ENCODE data around the gene CXCL3. TPM values are rescaled to one million over a fixed set of nuclear protein-coding genes. Genes with fewer than 3 reads are reported as not detected.

Gene CXCL3
- polyA plus RNA-seq, 2 of the 4 experiments (the other 2 are of a cell fraction): 5.1 to 17.9 TPM

DNA sequence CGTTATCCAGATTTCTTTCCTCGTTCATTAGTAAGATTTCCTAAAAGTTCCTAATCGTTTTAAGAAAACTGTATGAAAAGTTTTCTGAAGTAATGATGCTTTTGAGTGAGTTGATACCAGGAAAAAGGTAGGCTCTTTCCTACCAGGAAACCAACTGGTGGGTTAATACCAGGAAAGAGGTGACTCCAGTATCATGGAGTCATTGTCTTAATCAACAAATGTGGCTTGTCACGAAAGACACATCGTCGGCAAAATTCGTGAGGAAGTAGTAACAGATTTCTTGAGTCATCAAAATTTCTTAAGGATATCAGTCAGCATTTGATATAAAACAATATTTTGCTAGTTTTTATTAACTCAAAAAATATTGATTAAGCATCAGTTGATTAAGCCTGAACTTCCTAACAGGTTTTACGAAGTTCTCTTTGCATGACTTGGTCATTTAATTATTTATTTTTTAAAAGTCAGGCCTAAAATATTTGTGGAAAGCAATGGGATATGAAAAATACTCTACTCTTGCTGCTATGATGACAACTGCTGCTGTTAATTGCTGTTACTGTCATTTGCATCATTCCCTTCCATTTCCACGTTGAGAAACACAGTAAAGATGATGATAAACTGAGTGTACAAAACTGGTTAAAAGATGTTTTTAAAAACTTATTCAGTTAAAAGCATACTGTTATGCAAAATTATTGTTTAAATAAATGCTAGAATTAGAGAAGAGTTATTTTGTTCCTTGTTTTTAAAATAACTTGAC is 47.3 kb downstream of the CXCL3 start:
- Histone ChIP-seq H3K9me3 (no peaks in the 10 kb centered on the region), H3K27ac (no peak overlapping the region), H3K4me1 (peaks cover 9% of the 10 kb centered on the region; the same call in 2 of the 3 replicates), H3K4me3 (no peak overlapping the region), H3K4me2 (no peak overlapping the region)
- DNase-seq (ENCODE audit: low read depth in 1 of 2, low spot score in 1 of 2) (no peak), ATAC-seq (no peak), FAIRE-seq (no peak)
- 88% methylated on average over 9 of the region's 9 CpGs for WGBS (ENCODE audit: missing lambda C conversion rate)
- ChIA-PET POLR2A (no interaction called here), CTCF (interaction anchor here (0.9 kb wide), 1 partner anchor 47 kb away, joined by 3 read pairs; the partner anchor contains the start of gene CXCL3)
- TF ChIP-seq MAFK (IDR thresholded peaks at IDR 0.05; ENCODE audit: partially characterized antibody) (peak; percentile 56), ZNF302 (CRISPR knock-in tag; IDR thresholded peaks at IDR 0.05) (no peak)

DNA sequence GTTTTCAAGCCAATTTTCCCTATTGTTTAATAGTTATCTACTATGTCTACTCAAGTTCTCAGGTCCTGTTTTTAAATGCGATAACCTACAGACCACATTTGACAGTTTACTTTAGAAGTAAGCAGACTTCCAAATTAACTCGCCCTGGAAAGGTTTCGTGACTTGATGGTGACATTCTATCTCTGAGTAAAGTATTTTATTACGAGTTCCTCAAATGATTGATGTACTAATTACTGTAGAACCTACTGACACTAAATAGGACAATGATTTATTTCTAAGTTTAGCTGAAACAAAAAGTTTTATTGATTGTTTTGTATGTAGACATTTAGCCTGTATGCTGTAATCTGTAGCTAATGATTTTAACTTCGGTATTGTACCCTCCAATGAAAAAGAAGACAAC is 48.6 kb downstream of the CXCL3 start:
- TF ChIP-seq HDAC2 (IDR thresholded peaks at IDR 0.05) (no peak), RARB (CRISPR knock-in tag; IDR thresholded peaks at IDR 0.05) (no peak), GATA3 (IDR thresholded peaks at IDR 0.05; ENCODE audit: borderline replicate concordance) (no peak), HOXA7 (CRISPR knock-in tag; IDR thresholded peaks at IDR 0.05) (no peak), EHF (CRISPR knock-in tag; IDR thresholded peaks at IDR 0.05) (no peak), TP53 (CRISPR knock-in tag; IDR thresholded peaks at IDR 0.05) (no peak), FOSB (CRISPR knock-in tag; IDR thresholded peaks at IDR 0.05) (no peak), HEYL (CRISPR knock-in tag; IDR thresholded peaks at IDR 0.05) (no peak), ZNF302 (CRISPR knock-in tag; IDR thresholded peaks at IDR 0.05) (no peak), SREBF2 (IDR thresholded peaks at IDR 0.05) (no peak), ZSCAN20 (CRISPR knock-in tag; IDR thresholded peaks at IDR 0.05) (no peak), CEBPB (IDR thresholded peaks at IDR 0.05) (no peak), FOXS1 (CRISPR knock-in tag; IDR thresholded peaks at IDR 0.05) (no peak), EP300 (IDR thresholded peaks at IDR 0.05) (no peak)
- TF ChIP-seq, protein P1, sequence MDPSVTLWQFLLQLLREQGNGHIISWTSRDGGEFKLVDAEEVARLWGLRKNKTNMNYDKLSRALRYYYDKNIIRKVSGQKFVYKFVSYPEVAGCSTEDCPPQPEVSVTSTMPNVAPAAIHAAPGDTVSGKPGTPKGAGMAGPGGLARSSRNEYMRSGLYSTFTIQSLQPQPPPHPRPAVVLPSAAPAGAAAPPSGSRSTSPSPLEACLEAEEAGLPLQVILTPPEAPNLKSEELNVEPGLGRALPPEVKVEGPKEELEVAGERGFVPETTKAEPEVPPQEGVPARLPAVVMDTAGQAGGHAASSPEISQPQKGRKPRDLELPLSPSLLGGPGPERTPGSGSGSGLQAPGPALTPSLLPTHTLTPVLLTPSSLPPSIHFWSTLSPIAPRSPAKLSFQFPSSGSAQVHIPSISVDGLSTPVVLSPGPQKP (IDR thresholded peaks at IDR 0.05; ENCODE audit: low read depth, low read length): no peak
- FAIRE-seq (no peak), DNase-seq (ENCODE audit: low read depth in 1 of 2, low spot score in 1 of 2) (no peak), ATAC-seq (no peak)
- H3K4me1 ChIP-seq: peaks cover under 1% of the 10 kb centered on the region; the same call in 2 of the 3 replicates
- no peak overlapping the region for H3K27ac ChIP-seq
- ChIA-PET POLR2A (no interaction called here), CTCF (no interaction called here)
- no peak overlapping the region for H3K4me2 ChIP-seq
- 90% methylated on average over 5 of the region's 5 CpGs for WGBS (ENCODE audit: missing lambda C conversion rate)
- no peak overlapping the region for H3K4me3 ChIP-seq
- no peaks in the 10 kb centered on the region for H3K9me3 ChIP-seq

DNA sequence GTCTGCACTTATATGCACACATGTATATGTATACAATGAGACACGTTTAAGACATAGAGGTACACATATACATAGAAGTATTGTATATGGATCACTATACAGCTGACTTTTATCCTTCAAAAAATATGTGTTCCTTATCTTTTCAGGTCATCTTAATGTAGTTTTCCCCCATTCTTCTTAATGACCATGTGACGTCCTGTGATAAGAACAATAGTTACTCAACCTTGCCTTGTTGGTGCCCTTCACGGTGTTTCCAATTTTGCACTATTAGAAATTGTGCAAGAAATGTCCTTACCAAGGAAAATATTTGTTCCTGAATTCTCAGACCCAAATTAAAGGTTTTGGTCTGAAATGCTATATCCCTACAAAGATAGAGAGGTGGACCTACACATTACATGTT is 49.5 kb downstream of the CXCL3 start:
- TF ChIP-seq FOXS1 (CRISPR knock-in tag; IDR thresholded peaks at IDR 0.05): no peak
- TF ChIP-seq HOXB5 (CRISPR knock-in tag; IDR thresholded peaks at IDR 0.05): no peak
- TF ChIP-seq CEBPB (IDR thresholded peaks at IDR 0.05): no peak
- TF ChIP-seq, protein P2, sequence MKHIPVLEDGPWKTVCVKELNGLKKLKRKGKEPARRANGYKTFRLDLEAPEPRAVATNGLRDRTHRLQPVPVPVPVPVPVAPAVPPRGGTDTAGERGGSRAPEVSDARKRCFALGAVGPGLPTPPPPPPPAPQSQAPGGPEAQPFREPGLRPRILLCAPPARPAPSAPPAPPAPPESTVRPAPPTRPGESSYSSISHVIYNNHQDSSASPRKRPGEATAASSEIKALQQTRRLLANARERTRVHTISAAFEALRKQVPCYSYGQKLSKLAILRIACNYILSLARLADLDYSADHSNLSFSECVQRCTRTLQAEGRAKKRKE (CRISPR knock-in tag; IDR thresholded peaks at IDR 0.05; ENCODE audit: low read depth): no peak
- no peak for TF ChIP-seq KDM1A (IDR thresholded peaks at IDR 0.05; ENCODE audit: low read depth)
- no peak for TF ChIP-seq RAD21 (conservative IDR thresholded peaks at IDR 0.05 in 1 of 2, IDR thresholded peaks at IDR 0.05 in 1 of 2)
- no peak for TF ChIP-seq JUN (IDR thresholded peaks at IDR 0.05)
- no peak for TF ChIP-seq FOSB (CRISPR knock-in tag; IDR thresholded peaks at IDR 0.05)
- no peak for TF ChIP-seq ZSCAN20 (CRISPR knock-in tag; IDR thresholded peaks at IDR 0.05)
- TF ChIP-seq RARB (CRISPR knock-in tag; IDR thresholded peaks at IDR 0.05): no peak
- TF ChIP-seq, protein P3, sequence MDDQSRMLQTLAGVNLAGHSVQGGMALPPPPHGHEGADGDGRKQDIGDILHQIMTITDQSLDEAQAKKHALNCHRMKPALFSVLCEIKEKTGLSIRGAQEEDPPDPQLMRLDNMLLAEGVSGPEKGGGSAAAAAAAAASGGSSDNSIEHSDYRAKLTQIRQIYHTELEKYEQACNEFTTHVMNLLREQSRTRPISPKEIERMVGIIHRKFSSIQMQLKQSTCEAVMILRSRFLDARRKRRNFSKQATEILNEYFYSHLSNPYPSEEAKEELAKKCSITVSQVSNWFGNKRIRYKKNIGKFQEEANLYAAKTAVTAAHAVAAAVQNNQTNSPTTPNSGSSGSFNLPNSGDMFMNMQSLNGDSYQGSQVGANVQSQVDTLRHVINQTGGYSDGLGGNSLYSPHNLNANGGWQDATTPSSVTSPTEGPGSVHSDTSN (IDR thresholded peaks at IDR 0.05): no peak
- TF ChIP-seq HOXA7 (CRISPR knock-in tag; IDR thresholded peaks at IDR 0.05): no peak
- no peak for TF ChIP-seq EP300 (IDR thresholded peaks at IDR 0.05)
- Histone ChIP-seq H3K4me3 (no peak overlapping the region), H3K27ac (no peak overlapping the region), H3K4me1 (no peaks in the 10 kb centered on the region), H3K4me2 (no peak overlapping the region), H3K9me3 (no peaks in the 10 kb centered on the region)
- 73% methylated on average over 3 of the region's 3 CpGs for WGBS (ENCODE audit: missing lambda C conversion rate)
- DNase-seq (ENCODE audit: low read depth in 1 of 2, low spot score in 1 of 2): no peak
- POLR2A ChIA-PET: no interaction called here
- no peak for ATAC-seq
- FAIRE-seq: no peak
- CTCF ChIA-PET: interaction anchor here (1.7 kb wide), 1 partner anchor 50 kb away, joined by 4 read pairs; the partner anchor contains the start of gene CXCL3
